GM12875 (cell line): ENCODE data around the gene CRADD.
"Not testable (repeated sequence)": the region's sequence is repeated elsewhere in the genome, so short reads cannot be mapped to it uniquely, and the experiment has no call there.

Source experiments
- H3K4me3 ChIP-seq: one replicate; pipeline ENCODE4 v1.5.1; 2011; ENCODE audit warnings: low read depth, low read length, control low read depth
- CTCF ChIP-seq: IDR thresholded peaks from 2 replicates; pipeline ENCODE4 v1.5.1; 2011; ENCODE audit warnings: low read depth, mild to moderate bottlenecking, control low read depth, inconsistent platforms, low read length, moderate library complexity, borderline replicate concordance; ENCODE audit not compliant: insufficient read depth

CRADD gene

GRCh38 chr12:93706387-93706786, 29.2 kb downstream of the CRADD start:
- no peak for TF ChIP-seq CTCF
- H3K4me3 ChIP-seq: no peak overlapping the region

DNA sequence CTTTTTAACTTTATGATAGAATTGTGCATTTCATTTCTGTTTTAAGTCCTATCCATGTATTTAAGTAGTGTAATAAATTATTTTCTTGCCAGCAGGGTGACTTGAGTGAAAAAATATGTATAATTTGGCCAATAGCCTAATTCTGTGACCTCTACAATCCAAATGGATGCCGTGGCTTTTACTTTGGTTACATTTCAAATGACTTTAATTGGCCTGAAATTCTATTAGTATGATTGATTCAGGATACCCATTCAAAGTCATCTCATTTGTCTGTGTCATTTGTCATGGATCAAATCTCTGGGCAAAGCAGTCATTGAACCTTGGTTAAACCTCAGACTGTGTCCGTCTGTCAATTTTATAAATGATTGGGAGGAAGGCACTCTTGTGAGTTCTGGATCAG, 29.6 kb downstream of the CRADD start:
- no peak for TF ChIP-seq CTCF
- no peak overlapping the region for H3K4me3 ChIP-seq

DNA sequence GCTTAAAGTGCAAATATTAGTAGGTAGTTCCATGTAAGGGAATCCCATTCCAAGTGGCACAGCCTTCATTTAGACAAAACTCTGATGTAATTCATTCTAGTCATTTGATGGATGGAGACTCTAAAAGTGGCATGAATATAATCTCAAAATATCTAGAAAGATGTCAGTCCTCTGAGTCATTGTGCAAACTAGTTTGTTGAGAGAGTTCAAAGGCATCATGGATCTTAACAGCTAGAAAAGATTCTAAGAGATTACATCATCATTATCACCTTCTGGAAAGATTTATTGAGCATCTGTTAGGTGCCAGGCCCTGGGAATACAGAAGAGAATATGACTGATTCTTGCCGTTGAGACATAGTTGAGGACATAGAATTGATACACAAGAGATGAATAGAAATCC, 30.7 kb downstream of the CRADD start:
- no peak overlapping the region for H3K4me3 ChIP-seq
- no peak for TF ChIP-seq CTCF

GRCh38 chr12:93708952-93709351, 31.8 kb downstream of the CRADD start:
- TF ChIP-seq CTCF: no peak
- no peak overlapping the region for H3K4me3 ChIP-seq

GRCh38 chr12:93709386-93709785, 32.2 kb downstream of the CRADD start:
- TF ChIP-seq CTCF: no peak
- H3K4me3 ChIP-seq: no peak overlapping the region

DNA sequence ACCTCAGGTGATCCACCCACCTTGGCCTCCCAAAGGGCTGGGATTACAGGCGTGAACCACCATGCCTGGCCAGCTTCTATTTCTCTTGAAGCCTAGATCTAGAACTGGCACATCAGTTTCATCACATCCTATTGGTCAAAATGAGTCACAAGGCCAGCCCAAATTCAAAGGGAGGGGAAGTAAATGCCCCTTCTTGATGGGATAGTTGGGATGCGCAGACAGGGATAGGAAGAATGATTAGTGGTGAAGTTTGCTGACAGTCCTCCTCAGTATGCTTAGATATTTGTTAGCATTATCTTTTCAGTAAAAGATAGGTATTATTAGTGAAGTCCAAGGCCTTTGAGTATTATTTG, 33.4 kb downstream of the CRADD start:
- no peak for TF ChIP-seq CTCF
- H3K4me3 ChIP-seq: no peak overlapping the region

DNA sequence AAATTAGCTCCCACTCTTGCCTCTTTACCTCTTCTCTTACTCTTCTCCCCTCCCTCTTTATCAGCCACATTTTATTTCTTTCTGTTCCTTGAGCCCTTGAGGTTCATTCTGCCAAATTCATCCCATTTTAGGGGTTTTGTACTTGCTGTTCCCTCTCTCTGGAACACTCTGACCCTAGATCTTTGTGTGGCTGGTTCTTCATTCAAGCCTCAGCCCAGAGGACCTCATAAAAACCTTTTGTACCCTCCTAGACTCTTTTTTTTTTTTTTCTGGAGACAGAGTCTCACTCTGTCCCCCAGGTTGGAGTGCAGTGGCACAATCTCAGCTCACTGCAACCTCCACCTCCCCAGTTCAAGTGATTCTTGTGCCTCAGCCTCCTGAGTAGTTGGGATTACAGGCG, 34.3 kb downstream of the CRADD start:
- H3K4me3 ChIP-seq: not testable (repeated sequence)

DNA sequence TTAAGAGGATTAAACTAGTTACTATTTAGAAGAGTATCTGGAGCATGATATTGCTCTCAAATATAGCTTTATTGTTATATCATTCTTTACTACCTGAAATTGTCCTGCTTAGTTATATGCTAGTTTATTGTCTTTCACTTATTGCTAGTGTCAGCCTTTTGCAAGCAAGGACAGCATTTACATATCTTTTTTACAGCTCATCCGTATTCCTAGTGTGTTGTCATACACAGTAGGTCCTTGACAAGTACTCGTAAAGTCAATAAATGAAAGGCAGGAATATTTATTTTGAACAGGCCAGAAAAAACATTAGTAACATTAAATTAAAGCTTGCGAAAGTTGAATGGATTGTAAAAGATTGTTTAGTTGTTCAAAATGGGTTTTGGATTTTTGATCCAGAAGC, 35.0 kb downstream of the CRADD start:
- H3K4me3 ChIP-seq: no peak overlapping the region
- TF ChIP-seq CTCF: no peak
